ENCODE data around the gene PLEKHH3.

The PLEKHH3 gene, protein sequence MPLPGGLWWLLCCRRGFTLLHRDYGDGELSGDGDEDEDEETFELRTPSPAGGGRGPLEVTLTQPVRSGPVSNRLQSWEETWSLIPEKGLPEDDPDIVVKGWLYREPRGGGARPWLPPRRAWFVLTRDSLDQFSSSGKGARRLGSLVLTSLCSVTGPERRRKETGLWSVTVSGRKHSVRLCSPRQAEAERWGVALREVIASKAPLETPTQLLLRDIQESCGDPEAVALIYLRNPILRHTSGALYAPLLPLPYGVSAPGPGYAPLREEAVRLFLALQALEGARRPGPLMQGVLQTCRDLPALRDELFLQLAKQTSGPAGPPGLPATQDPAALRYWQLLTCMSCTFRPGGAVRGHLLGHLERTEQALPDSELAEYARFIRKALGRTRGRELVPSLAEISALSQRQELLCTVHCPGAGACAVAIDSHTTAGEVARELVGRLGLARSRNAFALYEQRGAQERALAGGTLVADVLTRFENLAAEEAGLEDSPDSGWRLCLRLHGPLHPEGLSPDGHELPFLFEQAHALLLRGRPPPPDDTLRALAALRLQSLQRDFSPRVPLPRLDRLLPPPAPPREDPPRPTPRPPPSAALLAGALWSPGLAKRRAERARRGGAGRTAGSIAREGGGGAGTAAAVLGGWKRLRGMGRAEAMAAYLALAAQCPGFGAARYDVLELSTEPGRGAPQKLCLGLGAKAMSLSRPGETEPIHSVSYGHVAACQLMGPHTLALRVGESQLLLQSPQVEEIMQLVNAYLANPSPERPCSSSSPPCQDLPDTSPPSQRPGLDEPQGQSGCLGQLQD

DNA sequence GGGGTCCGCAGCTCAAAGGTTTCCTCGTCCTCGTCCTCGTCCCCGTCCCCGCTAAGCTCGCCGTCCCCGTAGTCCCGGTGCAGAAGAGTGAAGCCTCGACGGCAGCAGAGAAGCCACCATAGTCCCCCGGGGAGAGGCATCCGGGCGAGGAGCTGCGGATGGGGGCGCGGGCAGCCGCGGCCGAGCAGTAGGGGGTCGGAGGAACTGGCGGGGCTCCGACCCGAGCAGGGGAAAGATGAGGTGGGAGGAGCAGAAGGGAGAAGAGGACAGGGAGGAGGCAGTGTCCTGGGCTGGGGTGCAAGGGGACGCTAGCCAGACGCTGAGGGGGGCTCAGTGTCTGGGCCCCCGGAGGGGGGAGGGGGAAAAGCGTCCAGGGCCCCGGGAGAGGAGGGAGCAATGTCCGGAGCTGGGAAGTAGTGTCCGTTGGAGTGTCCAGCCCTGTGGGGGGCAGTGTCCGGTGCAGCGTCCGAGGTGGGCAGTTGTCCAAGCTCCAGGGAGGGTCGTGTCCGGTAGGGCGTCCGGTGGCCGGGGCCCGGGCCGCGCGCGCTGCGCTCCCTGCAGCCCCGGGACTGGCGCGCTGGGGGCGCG is at the start of gene PLEKHH3:
Gene PLEKHH3, minus strand, starts transcription at position 571 of the 588 bp plus-strand sequence. Its CDS starts 431 bp downstream, at position 140.
- H3K79me2 ChIP-seq (ENCODE audit: insufficient read depth, low read length), result no peaks in the 10 kb centered on the region
- peaks cover 60% of the 10 kb centered on the region for H3K4me1 ChIP-seq (ENCODE audit: insufficient read depth, low read length)
- H3K27ac ChIP-seq (ENCODE audit: low read length), result peak within 1 kb of the TSS; percentile 96
- H4K20me1 ChIP-seq (ENCODE audit: insufficient read depth, low read length), result peaks cover 11% of the 10 kb centered on the region
- DNase-seq (peak; percentile 46), ATAC-seq (ENCODE audit: insufficient read depth, low read depth) (no peak)
- no peaks in the 10 kb centered on the region for H3K36me3 ChIP-seq (ENCODE audit: insufficient read depth, low read length)
- no peak for TF ChIP-seq EZH2 (IDR thresholded peaks at IDR 0.05; ENCODE audit: borderline replicate concordance, low read depth, low read length, severe bottlenecking)
- TF ChIP-seq, protein P1, sequence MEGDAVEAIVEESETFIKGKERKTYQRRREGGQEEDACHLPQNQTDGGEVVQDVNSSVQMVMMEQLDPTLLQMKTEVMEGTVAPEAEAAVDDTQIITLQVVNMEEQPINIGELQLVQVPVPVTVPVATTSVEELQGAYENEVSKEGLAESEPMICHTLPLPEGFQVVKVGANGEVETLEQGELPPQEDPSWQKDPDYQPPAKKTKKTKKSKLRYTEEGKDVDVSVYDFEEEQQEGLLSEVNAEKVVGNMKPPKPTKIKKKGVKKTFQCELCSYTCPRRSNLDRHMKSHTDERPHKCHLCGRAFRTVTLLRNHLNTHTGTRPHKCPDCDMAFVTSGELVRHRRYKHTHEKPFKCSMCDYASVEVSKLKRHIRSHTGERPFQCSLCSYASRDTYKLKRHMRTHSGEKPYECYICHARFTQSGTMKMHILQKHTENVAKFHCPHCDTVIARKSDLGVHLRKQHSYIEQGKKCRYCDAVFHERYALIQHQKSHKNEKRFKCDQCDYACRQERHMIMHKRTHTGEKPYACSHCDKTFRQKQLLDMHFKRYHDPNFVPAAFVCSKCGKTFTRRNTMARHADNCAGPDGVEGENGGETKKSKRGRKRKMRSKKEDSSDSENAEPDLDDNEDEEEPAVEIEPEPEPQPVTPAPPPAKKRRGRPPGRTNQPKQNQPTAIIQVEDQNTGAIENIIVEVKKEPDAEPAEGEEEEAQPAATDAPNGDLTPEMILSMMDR (IDR thresholded peaks at IDR 0.05; ENCODE audit: borderline replicate concordance, extremely low read depth, low read length, poor library complexity, severe bottlenecking), result no peak
- peak within 1 kb of the TSS; percentile 70 for H2AFZ ChIP-seq (ENCODE audit: low read depth, low read length)
- peak within 1 kb of the TSS; percentile 97 for H3K4me2 ChIP-seq (ENCODE audit: insufficient read depth, low read length)
- peak within 1 kb of the TSS; percentile 67 for H3K9ac ChIP-seq (ENCODE audit: low read depth, low read length)
- peak within 1 kb of the TSS; percentile 43 to 64; a peak in 3 of 4 replicates for H3K4me3 ChIP-seq (ENCODE audit: low read depth in 1 of 2, low read length in 2 of 2)
- H3K27me3 ChIP-seq (ENCODE audit: insufficient read depth, low read length, poor library complexity), result peaks cover 12% of the 10 kb centered on the region
- no peaks in the 10 kb centered on the region for H3K9me3 ChIP-seq (ENCODE audit: insufficient read depth, low read length, severe bottlenecking)

DNA sequence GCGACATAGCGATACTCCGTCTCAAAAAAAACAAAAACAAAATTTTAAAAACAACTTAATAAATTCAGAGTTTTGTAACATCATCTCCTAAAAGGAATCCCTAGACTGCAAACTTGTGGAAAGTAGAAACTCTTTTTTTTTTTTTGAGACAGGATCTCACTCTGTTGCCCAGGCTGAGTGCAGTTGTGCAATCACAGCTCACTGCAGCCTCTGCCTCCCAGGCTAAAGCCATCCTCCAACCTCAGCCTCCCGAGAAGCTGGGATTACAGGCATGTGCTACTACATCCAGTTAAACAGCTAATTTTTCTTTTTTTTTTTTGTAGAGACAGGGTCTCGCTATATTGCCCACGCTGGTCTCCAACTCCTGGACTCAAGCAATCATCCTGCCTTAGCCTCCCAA is 48.3 kb upstream of the PLEKHH3 start:
- no peaks in the 10 kb centered on the region for H3K4me1 ChIP-seq (ENCODE audit: insufficient read depth, low read length)
- peaks cover 69% of the 10 kb centered on the region for H3K36me3 ChIP-seq (ENCODE audit: insufficient read depth, low read length)
- DNase-seq, result no peak
- H3K27me3 ChIP-seq (ENCODE audit: insufficient read depth, low read length, poor library complexity), result no peaks in the 10 kb centered on the region
- TF ChIP-seq, protein P1 (IDR thresholded peaks at IDR 0.05; ENCODE audit: borderline replicate concordance, extremely low read depth, low read length, poor library complexity, severe bottlenecking), result no peak
- no peak for TF ChIP-seq EZH2 (IDR thresholded peaks at IDR 0.05; ENCODE audit: borderline replicate concordance, low read depth, low read length, severe bottlenecking)
- H2AFZ ChIP-seq (ENCODE audit: low read depth, low read length), result no peak overlapping the region
- H3K79me2 ChIP-seq (ENCODE audit: insufficient read depth, low read length), result no peaks in the 10 kb centered on the region
- H3K4me2 ChIP-seq (ENCODE audit: insufficient read depth, low read length), result no peak overlapping the region
- H4K20me1 ChIP-seq (ENCODE audit: insufficient read depth, low read length), result no peaks in the 10 kb centered on the region
- no peak overlapping the region for H3K9ac ChIP-seq (ENCODE audit: low read depth, low read length)
- H3K4me3 ChIP-seq (ENCODE audit: low read depth in 1 of 2, low read length in 2 of 2), result no peak overlapping the region
- no peak for ATAC-seq (ENCODE audit: insufficient read depth, low read depth)
- no peak overlapping the region for H3K27ac ChIP-seq (ENCODE audit: low read length)
- no peaks in the 10 kb centered on the region for H3K9me3 ChIP-seq (ENCODE audit: insufficient read depth, low read length, severe bottlenecking)

DNA sequence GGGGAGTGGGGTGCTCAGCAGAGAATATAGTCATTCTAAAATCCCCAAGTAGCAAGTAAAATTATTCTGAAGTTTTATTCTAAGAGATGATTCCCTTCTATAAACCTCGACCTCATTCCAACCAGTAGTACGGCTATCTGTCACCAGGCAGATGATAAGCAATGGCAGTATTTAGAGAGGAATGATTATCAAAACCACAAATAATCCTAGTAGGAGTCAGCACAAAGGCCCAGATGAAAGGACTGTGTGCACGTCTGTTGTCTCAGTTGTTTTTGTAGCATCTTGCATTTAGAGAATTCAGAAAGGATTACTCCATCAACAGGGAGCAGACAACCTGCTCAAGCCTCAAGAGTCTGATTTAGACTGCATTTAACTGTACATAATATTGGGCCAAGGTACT is 46.8 kb upstream of the PLEKHH3 start:
- Histone ChIP-seq H2AFZ (ENCODE audit: low read depth, low read length) (no peak overlapping the region), H3K36me3 (ENCODE audit: insufficient read depth, low read length) (peaks cover 72% of the 10 kb centered on the region)

More for the DNA sequence above, 46.8 kb upstream of the PLEKHH3 start:
- DNase-seq, result no peak
- Histone ChIP-seq H3K4me2 (ENCODE audit: insufficient read depth, low read length) (no peak overlapping the region), H3K9me3 (ENCODE audit: insufficient read depth, low read length, severe bottlenecking) (no peaks in the 10 kb centered on the region), H3K27me3 (ENCODE audit: insufficient read depth, low read length, poor library complexity) (no peaks in the 10 kb centered on the region), H3K27ac (ENCODE audit: low read length) (no peak overlapping the region), H3K9ac (ENCODE audit: low read depth, low read length) (no peak overlapping the region), H3K79me2 (ENCODE audit: insufficient read depth, low read length) (no peaks in the 10 kb centered on the region), H4K20me1 (ENCODE audit: insufficient read depth, low read length) (no peaks in the 10 kb centered on the region), H3K4me1 (ENCODE audit: insufficient read depth, low read length) (no peaks in the 10 kb centered on the region), H3K4me3 (ENCODE audit: low read depth in 1 of 2, low read length in 2 of 2) (no peak overlapping the region)
- TF ChIP-seq EZH2 (IDR thresholded peaks at IDR 0.05; ENCODE audit: borderline replicate concordance, low read depth, low read length, severe bottlenecking), result no peak
- TF ChIP-seq, protein P1 (IDR thresholded peaks at IDR 0.05; ENCODE audit: borderline replicate concordance, extremely low read depth, low read length, poor library complexity, severe bottlenecking), result no peak
- ATAC-seq (ENCODE audit: insufficient read depth, low read depth), result no peak

All from DND-41 (cell line).